GM19043 (cell line): ENCODE measurements around the gene CD19.
"Not testable (repeated sequence)": the region's sequence is repeated elsewhere in the genome, so short reads cannot be mapped to it uniquely, and the experiment has no call there.

Source experiments
- ATAC-seq: cut with Tn5 transposase; IDR thresholded peaks from one replicate; pipeline ENCODE4 v1.9.1; 2021; ENCODE audit warnings: low read depth; ENCODE audit not compliant: unreplicated experiment

The CD19 gene

GRCh38 chr16:28977703-28978662, 46.2 kb downstream of the CD19 start:
- no peak for ATAC-seq

- ATAC-seq, result not testable (repeated sequence)
Measured at GRCh38 chr16:28980330-28980729, 48.6 kb downstream of the CD19 start.

- no peak for ATAC-seq
Measured at GRCh38 chr16:28980929-28981328, 49.2 kb downstream of the CD19 start.

GRCh38 chr16:28981517-28981916, 49.7 kb downstream of the CD19 start:
- no peak for ATAC-seq

GRCh38 chr16:28982418-28982817, 50.6 kb downstream of the CD19 start:
- ATAC-seq, result no peak

GRCh38 chr16:28982949-28983348, 51.2 kb downstream of the CD19 start:
- ATAC-seq, result no peak

GRCh38 chr16:28983644-28984043, 51.9 kb downstream of the CD19 start:
- no peak for ATAC-seq

GRCh38 chr16:28984091-28984490, 52.3 kb downstream of the CD19 start:
- no peak for ATAC-seq

- ATAC-seq, result no peak
Measured at GRCh38 chr16:28984619-28985135, 52.9 kb downstream of the CD19 start, which contains the start of gene LAT. TSS of gene LAT (plus strand) at chr16:28985052. CDS start at chr16:28985418, 366 bp downstream.

- ATAC-seq, result no peak
Measured at GRCh38 chr16:28985211-28986041, 53.7 kb downstream of the CD19 start.

GRCh38 chr16:28986046-28986445, 54.3 kb downstream of the CD19 start:
- ATAC-seq, result no peak

GRCh38 chr16:28986492-28986891, 54.7 kb downstream of the CD19 start:
- ATAC-seq, result no peak

- ATAC-seq, result no peak
Measured at GRCh38 chr16:28987170-28987853, 55.5 kb downstream of the CD19 start.
